MM.1S (cell line): ENCODE results near the gene PRKG1.

ENCODE experiments used
- CTCF ChIP-seq: fragments of 300-600 bp; sonication (generic); IDR thresholded peaks from 2 replicates; pipeline ENCODE4 v1.5.1; 2016; ENCODE audit warnings: antibody characterized with exemption, low read length, mixed read lengths
- EZH2 ChIP-seq: fragments of 300-600 bp; sonication (generic); optimal IDR thresholded peaks from 2 replicates; pipeline ENCODE3; 2017; ENCODE audit warnings: low read depth, mild to moderate bottlenecking, antibody characterized with exemption, low read length, mixed read lengths
- EZH2phosphoT487 ChIP-seq: fragments of 300-600 bp; sonication (generic); IDR thresholded peaks from 2 replicates; pipeline ENCODE4 v1.6.1; 2018; ENCODE audit warnings: antibody characterized with exemption, low read length

DNA sequence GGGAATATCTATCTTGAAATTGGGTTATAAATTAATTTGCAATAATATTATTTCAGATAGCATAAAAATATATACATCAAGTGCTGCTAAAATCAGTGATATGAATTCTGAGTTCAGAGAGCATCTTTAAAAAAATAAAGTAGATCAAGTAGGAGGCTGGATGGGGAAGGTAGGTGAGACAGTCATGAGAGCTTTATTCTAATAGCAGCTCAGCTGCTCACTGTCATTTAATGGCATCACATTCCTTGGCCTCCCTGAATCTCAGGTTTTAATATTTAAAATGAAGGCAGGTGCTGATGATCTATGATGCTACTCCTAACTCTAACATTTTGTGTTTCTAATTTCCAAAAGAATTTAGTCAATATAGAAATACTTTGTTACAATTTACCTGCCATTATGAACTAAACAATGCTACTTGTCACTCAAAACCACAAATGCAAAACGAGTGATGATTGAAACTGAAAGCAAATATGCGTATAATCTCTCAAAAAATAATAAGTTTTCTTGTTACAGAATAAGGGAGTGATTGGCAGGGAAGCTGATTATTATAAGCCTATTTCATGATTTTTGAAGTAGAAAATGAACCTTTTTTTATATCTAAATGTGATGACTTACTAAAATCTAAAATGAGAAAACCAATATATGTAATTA lies 772.7 kb downstream of the PRKG1 start:
- no peak for TF ChIP-seq CTCF
- TF ChIP-seq EZH2phosphoT487: no peak
- TF ChIP-seq EZH2: no peak
